Measurements from ENCODE around the gene AGBL1.

AGBL1 gene

DNA sequence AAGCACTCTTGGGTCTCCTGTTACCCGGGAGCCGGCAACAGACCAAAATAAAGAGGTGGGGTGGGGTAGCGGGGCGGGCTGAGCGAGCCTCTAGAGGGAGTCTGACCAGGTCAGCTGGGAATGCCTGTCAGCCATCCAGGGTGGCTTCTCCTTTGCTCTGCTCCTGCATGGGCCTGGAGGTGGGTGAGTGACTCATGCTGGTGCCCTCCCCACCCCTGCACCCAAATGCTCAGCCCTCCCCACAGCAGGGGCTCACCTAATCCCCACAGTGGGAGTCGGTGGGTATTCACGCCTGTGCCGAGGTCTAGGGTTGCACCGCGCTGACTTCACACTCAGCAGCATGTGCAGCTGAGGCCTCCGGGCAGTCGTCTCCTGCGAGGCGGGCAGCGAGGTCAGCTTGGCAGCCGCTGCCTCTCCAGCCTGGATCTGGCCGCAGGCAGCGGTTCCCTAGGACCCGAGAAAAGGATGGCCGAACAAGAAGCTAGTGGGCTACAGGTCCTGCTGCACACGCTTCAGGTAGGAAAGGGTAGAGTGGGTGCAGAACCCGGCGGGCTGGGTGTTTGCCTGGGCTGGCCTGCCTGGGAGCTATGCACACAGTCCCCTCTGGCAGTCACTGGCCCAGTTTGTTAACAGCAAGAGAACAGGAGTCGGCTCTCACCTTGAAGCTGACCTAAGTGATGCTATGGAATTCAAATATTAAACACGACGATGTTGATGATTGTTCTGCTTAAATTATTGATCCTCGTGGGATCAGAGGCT is at the start of gene AGBL1:
Gene AGBL1 (plus strand): TSS at position 364 of the 759 bp plus-strand sequence.
- DNase-seq (ENCODE audit: low read depth): no peak

DNA sequence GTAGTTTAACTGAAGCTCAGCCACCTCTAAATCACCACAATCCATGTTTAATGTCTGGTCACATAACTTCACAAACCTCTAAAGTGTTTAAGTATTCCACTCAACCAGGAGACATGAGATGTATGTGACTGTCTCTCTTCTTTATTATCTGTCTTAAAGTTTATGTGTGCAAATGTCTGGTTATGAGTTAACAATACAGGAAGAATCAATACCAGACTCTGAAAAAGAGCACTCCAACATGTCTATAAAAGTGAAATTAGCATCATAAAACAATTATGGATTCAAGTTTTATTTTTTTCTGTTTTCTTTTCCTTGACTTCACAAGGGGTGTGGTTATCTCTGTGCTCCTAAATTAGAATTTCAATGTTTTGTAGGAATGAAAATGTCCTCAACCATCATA is 44.8 kb upstream of the AGBL1 start:
- no peak for DNase-seq (ENCODE audit: low read depth)

- DNase-seq (ENCODE audit: low read depth): no peak
Measured at GRCh38 chr15:86036243-86036642, 43.4 kb upstream of the AGBL1 start.

DNA sequence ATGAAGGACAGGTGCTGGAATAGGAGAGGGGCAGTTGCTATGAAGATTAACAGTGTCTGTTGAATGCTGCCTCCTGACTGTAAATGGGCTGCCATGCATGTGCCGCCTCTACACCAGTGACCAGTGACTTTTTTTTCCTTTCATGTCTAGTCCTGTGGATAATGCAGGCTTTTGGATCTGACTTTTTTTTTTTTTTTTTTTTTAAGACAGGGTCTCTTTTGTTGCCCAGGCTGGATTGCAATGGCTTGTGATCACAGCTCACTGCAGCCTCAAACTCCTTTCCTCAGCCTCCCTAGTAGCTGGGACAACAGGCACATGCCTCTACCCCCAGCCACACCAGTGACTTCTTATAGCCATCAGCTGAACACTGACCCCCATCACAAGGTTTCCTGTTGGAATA is 41.2 kb upstream of the AGBL1 start:
- no peak for DNase-seq (ENCODE audit: low read depth)

- DNase-seq (ENCODE audit: low read depth): no peak
Measured at GRCh38 chr15:86040356-86041033, 39.2 kb upstream of the AGBL1 start.

- no peak for DNase-seq (ENCODE audit: low read depth)
Measured at GRCh38 chr15:86041399-86041798, 38.3 kb upstream of the AGBL1 start.

- DNase-seq (ENCODE audit: low read depth): no peak
Measured at GRCh38 chr15:86042226-86042625, 37.4 kb upstream of the AGBL1 start.

GRCh38 chr15:86044981-86045380 is 34.7 kb upstream of the AGBL1 start:
- no peak for DNase-seq (ENCODE audit: low read depth)

DNA sequence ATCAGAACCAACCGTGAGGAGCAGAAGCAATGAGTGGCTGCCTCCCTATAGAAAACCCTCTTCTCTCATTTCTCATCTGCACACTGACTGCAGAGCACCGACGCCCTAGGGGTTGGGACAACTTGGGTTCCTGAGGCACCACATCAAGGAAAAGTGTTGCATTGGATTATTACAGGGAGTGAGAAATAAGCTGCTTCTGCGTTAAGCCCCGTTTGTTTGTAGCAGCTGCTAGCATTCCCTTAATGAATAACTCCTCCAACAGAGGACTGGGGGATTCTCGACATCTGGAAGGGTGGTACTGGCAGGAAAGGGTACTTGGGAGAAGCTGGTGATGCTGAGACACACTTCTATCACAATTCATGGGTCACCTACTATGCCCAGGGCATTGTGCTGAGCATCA is 25.3 kb upstream of the AGBL1 start:
- no peak for DNase-seq (ENCODE audit: low read depth)

DNA sequence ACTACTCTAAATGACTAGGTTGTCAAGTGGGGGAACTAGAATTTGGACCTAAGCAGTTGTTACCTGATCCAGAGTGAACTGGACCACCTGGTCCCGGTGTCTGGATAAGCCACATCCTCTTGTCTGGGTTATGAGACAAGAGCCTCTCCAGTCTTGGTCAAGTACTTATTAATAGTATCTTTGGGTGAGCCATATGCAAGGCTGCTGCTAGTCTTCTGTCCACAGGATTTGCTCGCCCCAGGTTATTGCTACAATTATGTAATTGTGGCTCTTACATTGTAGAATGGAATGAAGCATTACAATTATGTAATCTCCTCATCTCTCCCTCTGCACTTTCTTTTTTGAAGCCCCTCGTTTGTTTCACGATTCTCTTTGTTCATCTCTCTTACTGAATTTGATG is 24.0 kb upstream of the AGBL1 start:
- no peak for DNase-seq (ENCODE audit: low read depth)

GRCh38 chr15:86059851-86060250 is 19.8 kb upstream of the AGBL1 start:
- DNase-seq (ENCODE audit: low read depth): no peak

DNA sequence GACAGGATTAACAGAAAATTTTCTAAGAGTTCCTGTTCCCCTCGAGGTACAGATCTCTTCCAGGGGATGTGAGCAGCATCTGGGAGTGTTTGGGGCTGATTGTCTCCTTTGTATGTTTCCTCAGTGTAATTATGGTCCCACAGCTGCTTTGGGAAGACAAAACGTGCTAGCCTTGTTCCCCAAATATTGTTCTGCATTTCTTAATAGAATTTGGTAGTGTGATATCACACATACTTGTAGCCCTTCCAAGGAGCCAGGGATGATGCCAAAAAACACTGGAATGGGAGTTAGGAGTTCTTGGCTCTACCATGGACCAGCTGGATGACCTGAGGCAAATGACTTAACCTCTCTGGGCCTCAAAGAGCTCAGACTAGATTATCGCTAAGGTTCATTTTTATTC is 19.0 kb upstream of the AGBL1 start:
- no peak for DNase-seq (ENCODE audit: low read depth)

DNA sequence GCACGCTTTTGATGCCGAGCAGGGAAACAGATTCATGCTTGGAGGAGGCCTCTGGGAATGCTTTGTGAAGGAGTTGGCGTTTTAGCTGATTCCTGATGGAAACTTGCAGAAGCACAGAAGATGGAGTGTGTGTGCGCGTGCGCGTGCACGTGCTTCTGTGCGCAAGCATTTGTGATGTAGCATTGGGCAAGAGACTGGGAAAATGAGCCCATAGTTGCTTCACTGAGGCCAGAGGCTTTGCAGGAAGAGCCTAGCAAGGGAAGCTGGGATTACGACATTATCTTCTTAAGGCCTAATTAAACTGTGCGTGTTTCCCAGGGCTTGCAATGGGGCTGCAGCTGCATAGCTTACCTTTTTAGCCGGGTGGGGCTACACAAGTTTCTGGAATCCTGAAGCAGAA is 18.1 kb upstream of the AGBL1 start:
- DNase-seq (ENCODE audit: low read depth): no peak

DNA sequence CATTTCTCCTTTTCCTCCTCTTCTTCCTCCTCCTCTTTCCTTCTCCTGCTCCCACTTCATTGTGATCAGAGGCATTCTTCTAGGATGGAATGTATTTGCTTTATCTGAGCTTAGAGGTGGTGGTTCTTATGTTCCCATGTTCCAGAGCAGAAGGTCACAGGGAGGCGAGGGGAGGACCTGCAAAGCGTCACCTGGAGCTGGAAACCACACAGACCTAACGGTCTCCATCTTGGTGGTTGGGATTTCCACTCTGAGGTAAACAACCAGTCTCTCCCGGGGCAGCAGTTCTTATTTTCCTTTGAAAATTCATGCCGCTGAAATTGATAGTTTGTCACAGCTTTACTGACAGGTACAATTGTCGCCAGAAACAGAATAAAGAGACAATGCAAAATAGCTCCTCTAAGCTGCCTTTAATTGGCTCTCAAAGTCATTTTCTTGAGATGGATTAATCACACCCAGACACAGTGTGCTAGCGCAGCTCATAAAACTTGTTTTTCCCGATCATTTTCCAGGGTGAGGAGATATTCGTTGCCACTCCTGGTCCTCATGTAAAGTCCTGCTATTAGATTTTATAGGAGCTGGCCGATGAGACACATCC is 16.9 kb upstream of the AGBL1 start:
- DNase-seq (ENCODE audit: low read depth): no peak

DNA sequence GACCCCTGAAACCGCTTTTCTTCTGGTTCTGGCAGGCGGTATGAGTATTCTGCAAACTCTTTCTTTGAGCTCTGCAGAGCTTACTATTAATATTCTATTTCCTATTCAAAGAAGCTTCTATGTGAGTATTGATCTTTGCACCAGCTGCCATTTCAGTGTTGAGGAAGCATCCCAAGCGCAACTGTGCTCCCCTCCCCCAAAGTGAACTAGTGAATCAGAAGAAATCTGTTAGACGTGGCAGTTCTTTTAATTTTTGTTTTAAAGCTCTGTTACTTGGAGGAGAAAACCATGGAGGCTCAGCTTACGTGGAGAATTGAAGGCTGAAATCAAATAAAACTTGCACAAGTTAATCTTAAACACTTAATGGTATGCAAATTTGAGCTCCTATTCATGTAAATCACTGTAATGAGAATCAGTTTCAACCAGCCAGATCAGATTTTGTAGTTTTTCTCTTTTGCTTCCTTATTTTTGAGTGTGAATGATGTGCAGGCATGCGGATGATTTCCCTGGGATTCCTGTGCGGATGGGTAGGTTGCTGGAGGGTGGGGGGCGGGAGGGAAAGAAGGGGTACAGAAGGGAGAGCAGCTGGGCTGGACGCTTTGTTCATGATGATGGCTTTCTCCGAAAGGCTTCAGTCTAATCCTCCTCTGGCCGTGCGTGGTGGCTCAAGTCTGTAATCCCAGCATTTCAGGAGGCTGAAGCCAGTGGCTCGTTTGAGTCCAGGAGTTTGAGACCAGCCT is 16.1 kb upstream of the AGBL1 start:
- no peak for DNase-seq (ENCODE audit: low read depth)

GRCh38 chr15:86064326-86064725 is 15.3 kb upstream of the AGBL1 start:
- DNase-seq (ENCODE audit: low read depth): no peak

DNA sequence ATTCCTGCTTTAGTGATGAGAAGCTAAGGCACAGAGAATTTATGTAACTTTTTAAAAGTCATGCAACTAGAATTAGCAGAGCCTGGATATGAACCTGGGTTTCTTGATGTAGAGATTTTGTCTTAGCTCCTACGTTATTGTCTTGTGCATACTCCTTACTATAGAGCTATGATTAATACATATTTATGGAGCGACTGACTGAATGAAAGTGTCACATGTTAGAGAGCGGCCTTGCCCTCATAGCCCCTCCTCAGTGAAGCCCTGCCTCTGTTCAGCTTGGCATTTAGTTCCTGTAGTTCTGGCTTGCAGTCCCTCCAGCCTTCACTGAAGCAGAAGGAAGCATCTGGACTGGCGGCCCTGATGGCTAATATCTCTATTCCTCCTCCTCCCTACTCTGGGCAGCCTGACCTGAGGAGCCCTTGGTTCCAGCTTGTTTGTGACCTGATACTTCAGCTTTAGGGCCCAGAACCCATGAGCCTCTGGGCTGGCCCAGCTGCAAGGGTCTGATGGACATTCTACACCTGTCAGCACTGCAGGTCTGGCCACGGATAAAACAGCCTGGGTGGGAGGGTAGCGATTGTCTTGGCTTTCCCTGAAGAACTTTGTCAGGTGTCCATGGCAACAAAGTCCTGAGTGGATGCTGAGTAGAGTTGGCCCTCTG is 13.4 kb upstream of the AGBL1 start:
- no peak for DNase-seq (ENCODE audit: low read depth)

GRCh38 chr15:86073281-86073680 is 6.4 kb upstream of the AGBL1 start:
- no peak for DNase-seq (ENCODE audit: low read depth)

- DNase-seq (ENCODE audit: low read depth): no peak
Measured at GRCh38 chr15:86076468-86076867, 3.2 kb upstream of the AGBL1 start.

- no peak for DNase-seq (ENCODE audit: low read depth)
Measured at GRCh38 chr15:86077070-86077469, 2.6 kb upstream of the AGBL1 start.

DNA sequence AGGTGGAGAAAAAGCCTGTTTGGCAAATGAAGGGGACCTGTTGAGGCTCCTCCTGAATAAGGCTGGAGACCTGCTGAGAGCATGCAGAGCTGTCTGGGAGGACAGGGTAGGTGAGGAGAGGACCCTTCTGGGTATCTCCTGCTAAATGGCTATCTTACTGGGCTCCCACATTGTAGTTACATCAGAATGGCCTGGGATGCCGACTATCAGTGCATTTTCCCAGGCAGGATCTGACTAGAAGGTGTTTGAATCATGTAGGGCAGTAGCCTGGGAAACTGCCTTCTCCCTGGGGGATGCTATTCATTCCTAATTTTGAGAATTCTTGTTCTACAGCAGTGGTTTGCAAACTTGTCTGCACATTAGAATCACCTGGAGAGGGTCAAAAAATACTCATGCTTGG is 631 bp downstream of the AGBL1 start:
- no peak for DNase-seq (ENCODE audit: low read depth)

Data from fibroblast of the conjunctiva (primary cell).